SK-N-SH treated with all-trans-retinoic acid at 6 μM for 48 hours (cell line): Measurements from ENCODE around the gene URB1.

ENCODE experiments used
- ATAC-seq: fragments of 200-7000 bp; cut with Tn5 transposase; 3 replicates; pipeline ENCODE4 v1.9.1; 2020; ENCODE audit warnings: mild to moderate bottlenecking, moderate library complexity
- ARNTL ChIP-seq: fragments of 450-650 bp; formaldehyde crosslinking; IDR thresholded peaks from 2 replicates; pipeline ENCODE4 v1.5.0; 2020; ENCODE audit warnings: low read depth, mild to moderate bottlenecking, moderate library complexity, borderline replicate concordance
- BACH2 ChIP-seq: fragments of 250-450 bp; sonication (Bioruptor Pico); IDR thresholded peaks from 2 replicates; pipeline ENCODE4 v1.9.0; 2021; ENCODE audit warnings: mild to moderate bottlenecking, borderline replicate concordance
- CSDC2 ChIP-seq: fragments of 250-450 bp; sonication (Bioruptor Pico); IDR thresholded peaks from 2 replicates; pipeline ENCODE4 v1.5.0; 2020; ENCODE audit warnings: mild to moderate bottlenecking, moderate library complexity
- CSRNP3 ChIP-seq: fragments of 250-450 bp; sonication (Bioruptor Pico); IDR thresholded peaks from 2 replicates; pipeline ENCODE4 v1.5.1; 2021; ENCODE audit warnings: mild to moderate bottlenecking, moderate library complexity
- OSR1 ChIP-seq: fragments of 250-450 bp; sonication (Bioruptor Pico); IDR thresholded peaks from 2 replicates; pipeline ENCODE4 v1.8.0; 2022; ENCODE audit warnings: moderate library complexity, mild to moderate bottlenecking, inconsistent platforms
- POU6F1 ChIP-seq: fragments of 250-450 bp; sonication (Bioruptor Pico); IDR thresholded peaks from 2 replicates; pipeline ENCODE4 v1.8.0; 2021; ENCODE audit warnings: low read depth, mild to moderate bottlenecking, moderate library complexity, borderline replicate concordance
- RARB ChIP-seq: fragments of 250-450 bp; sonication (Bioruptor Pico); IDR thresholded peaks from 2 replicates; pipeline ENCODE4 v1.8.0; 2021; ENCODE audit warnings: mild to moderate bottlenecking, moderate library complexity
- SNAI2 ChIP-seq: fragments of 250-450 bp; sonication (Bioruptor Pico); IDR thresholded peaks from 2 replicates; pipeline ENCODE4 v1.5.0; 2020; ENCODE audit warnings: mild to moderate bottlenecking, moderate library complexity
- TCF4 ChIP-seq: fragments of 250-450 bp; sonication (Bioruptor Pico); IDR thresholded peaks from 2 replicates; pipeline ENCODE4 v1.8.0; 2021; ENCODE audit warnings: mild to moderate bottlenecking, moderate library complexity, borderline replicate concordance
- TOX ChIP-seq: fragments of 250-450 bp; sonication (Bioruptor Pico); IDR thresholded peaks from 2 replicates; pipeline ENCODE4 v1.8.0; 2021; ENCODE audit warnings: mild to moderate bottlenecking, moderate library complexity, borderline replicate concordance
- ZFP3 ChIP-seq: fragments of 250-450 bp; sonication (Bioruptor Pico); IDR thresholded peaks from 2 replicates; pipeline ENCODE4 v1.5.0; 2020; ENCODE audit warnings: mild to moderate bottlenecking, moderate library complexity
- ZFP30 ChIP-seq: fragments of 450-650 bp; formaldehyde crosslinking; IDR thresholded peaks from 2 replicates; pipeline ENCODE4 v1.5.0; 2022; ENCODE audit warnings: mild to moderate bottlenecking, moderate library complexity
- ZNF565 ChIP-seq: fragments of 450-650 bp; formaldehyde crosslinking; conservative IDR thresholded peaks from 2 replicates; pipeline ENCODE4 v1.5.0; 2020; ENCODE audit warnings: low read depth, mild to moderate bottlenecking, moderate library complexity
- TF ChIP-seq, protein P1 (sequence below): fragments of 250-450 bp; sonication (Bioruptor Pico); IDR thresholded peaks from 2 replicates; pipeline ENCODE4 v1.5.0; 2020; ENCODE audit warnings: mild to moderate bottlenecking, moderate library complexity
- TF ChIP-seq, protein P2 (sequence below): fragments of 250-450 bp; sonication (Bioruptor Pico); IDR thresholded peaks from 2 replicates; pipeline ENCODE4 v1.5.1; 2020; ENCODE audit warnings: low read depth, mild to moderate bottlenecking, moderate library complexity
- TF ChIP-seq, protein P3 (sequence below): fragments of 250-450 bp; sonication (Bioruptor Pico); IDR thresholded peaks from 2 replicates; pipeline ENCODE4 v1.8.0; 2020; ENCODE audit warnings: mild to moderate bottlenecking, moderate library complexity, borderline replicate concordance

URB1 gene

GRCh38 chr21:32427958-32428623, 35.3 kb upstream of the URB1 start:
- no peak for ATAC-seq
- TF ChIP-seq POU6F1 (CRISPR knock-in tag) (no peak), OSR1 (CRISPR knock-in tag) (no peak), RARB (no peak), TCF4 (CRISPR knock-in tag) (no peak), CSRNP3 (CRISPR knock-in tag) (no peak), ZFP3 (no peak), ZNF565 (CRISPR knock-in tag) (no peak), SNAI2 (CRISPR knock-in tag) (no peak), CSDC2 (CRISPR knock-in tag) (no peak)
- TF ChIP-seq, protein P1, sequence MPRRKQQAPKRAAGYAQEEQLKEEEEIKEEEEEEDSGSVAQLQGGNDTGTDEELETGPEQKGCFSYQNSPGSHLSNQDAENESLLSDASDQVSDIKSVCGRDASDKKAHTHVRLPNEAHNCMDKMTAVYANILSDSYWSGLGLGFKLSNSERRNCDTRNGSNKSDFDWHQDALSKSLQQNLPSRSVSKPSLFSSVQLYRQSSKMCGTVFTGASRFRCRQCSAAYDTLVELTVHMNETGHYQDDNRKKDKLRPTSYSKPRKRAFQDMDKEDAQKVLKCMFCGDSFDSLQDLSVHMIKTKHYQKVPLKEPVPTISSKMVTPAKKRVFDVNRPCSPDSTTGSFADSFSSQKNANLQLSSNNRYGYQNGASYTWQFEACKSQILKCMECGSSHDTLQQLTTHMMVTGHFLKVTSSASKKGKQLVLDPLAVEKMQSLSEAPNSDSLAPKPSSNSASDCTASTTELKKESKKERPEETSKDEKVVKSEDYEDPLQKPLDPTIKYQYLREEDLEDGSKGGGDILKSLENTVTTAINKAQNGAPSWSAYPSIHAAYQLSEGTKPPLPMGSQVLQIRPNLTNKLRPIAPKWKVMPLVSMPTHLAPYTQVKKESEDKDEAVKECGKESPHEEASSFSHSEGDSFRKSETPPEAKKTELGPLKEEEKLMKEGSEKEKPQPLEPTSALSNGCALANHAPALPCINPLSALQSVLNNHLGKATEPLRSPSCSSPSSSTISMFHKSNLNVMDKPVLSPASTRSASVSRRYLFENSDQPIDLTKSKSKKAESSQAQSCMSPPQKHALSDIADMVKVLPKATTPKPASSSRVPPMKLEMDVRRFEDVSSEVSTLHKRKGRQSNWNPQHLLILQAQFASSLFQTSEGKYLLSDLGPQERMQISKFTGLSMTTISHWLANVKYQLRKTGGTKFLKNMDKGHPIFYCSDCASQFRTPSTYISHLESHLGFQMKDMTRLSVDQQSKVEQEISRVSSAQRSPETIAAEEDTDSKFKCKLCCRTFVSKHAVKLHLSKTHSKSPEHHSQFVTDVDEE (CRISPR knock-in tag) = no peak
- TF ChIP-seq, protein P2, sequence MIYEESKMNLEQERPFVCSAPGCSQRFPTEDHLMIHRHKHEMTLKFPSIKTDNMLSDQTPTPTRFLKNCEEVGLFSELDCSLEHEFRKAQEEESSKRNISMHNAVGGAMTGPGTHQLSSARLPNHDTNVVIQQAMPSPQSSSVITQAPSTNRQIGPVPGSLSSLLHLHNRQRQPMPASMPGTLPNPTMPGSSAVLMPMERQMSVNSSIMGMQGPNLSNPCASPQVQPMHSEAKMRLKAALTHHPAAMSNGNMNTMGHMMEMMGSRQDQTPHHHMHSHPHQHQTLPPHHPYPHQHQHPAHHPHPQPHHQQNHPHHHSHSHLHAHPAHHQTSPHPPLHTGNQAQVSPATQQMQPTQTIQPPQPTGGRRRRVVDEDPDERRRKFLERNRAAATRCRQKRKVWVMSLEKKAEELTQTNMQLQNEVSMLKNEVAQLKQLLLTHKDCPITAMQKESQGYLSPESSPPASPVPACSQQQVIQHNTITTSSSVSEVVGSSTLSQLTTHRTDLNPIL (CRISPR knock-in tag) = no peak

GRCh38 chr21:32426592-32427051, 33.8 kb upstream of the URB1 start:
- TF ChIP-seq RARB (no peak), ZFP3 (no peak), OSR1 (CRISPR knock-in tag) (no peak), SNAI2 (CRISPR knock-in tag) (no peak), ARNTL (no peak), POU6F1 (CRISPR knock-in tag) (no peak), TOX (CRISPR knock-in tag) (no peak), ZFP30 (CRISPR knock-in tag) (no peak), BACH2 (CRISPR knock-in tag) (no peak)
- TF ChIP-seq, protein P2 (CRISPR knock-in tag) = no peak
- TF ChIP-seq, protein P3, sequence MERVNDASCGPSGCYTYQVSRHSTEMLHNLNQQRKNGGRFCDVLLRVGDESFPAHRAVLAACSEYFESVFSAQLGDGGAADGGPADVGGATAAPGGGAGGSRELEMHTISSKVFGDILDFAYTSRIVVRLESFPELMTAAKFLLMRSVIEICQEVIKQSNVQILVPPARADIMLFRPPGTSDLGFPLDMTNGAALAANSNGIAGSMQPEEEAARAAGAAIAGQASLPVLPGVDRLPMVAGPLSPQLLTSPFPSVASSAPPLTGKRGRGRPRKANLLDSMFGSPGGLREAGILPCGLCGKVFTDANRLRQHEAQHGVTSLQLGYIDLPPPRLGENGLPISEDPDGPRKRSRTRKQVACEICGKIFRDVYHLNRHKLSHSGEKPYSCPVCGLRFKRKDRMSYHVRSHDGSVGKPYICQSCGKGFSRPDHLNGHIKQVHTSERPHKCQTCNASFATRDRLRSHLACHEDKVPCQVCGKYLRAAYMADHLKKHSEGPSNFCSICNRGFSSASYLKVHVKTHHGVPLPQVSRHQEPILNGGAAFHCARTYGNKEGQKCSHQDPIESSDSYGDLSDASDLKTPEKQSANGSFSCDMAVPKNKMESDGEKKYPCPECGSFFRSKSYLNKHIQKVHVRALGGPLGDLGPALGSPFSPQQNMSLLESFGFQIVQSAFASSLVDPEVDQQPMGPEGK (CRISPR knock-in tag) = no peak
- peak; percentile 68 for ATAC-seq
